Measurements from ENCODE around the gene POLD1.

DNA sequence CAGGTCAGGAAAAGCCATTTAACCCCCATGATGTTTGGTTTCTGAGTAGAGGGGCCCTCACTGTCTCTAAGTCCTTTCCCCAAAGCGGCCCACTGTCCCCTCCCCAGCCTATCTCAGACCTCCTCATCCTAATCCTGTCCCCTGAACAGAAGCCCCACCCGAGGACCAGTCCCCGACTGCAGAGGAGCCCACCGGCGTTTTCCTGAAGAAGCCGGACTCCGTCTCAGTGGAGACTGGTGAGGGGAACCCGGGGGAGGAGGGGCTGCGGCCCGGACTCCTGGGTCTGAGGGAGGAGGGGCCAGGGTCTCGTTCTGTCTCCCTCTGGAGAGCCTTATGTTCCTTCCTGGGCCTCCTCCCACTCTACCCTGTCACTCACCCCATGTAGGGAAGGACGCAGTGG is 51.5 kb downstream of the POLD1 start:
- TF ChIP-seq POLR2A (IDR thresholded peaks at IDR 0.05; ENCODE audit: low read depth, low read length) (no peak), POLR2AphosphoS5 (IDR thresholded peaks at IDR 0.05; ENCODE audit: low read depth, low read length) (no peak), TAF1 (IDR thresholded peaks at IDR 0.05; ENCODE audit: borderline replicate concordance, low read depth, low read length) (no peak)

All from GM12892 (cell line).